G401.6 (cell line): ENCODE measurements around the gene ADRA2B.

ENCODE experiments used
- FAIRE-seq: peaks from 2 replicates; lab custom pipeline; 2012; peaks lifted over from hg19 to GRCh38; lab: Jason Lieb, UNC

The ADRA2B gene

GRCh38 chr2:96116879-96117533, 635 bp upstream of the ADRA2B start:
- no peak for FAIRE-seq

- no peak for FAIRE-seq
Measured at GRCh38 chr2:96115631-96116423, 544 bp downstream of the ADRA2B start.

- no peak for FAIRE-seq
Measured at GRCh38 chr2:96114903-96115581, 1.3 kb downstream of the ADRA2B start.

GRCh38 chr2:96114546-96114902, 1.8 kb downstream of the ADRA2B start:
- no peak for FAIRE-seq

- FAIRE-seq, result no peak
Measured at GRCh38 chr2:96113951-96114350, 2.4 kb downstream of the ADRA2B start.

GRCh38 chr2:96113367-96113677, 3.0 kb downstream of the ADRA2B start:
- no peak for FAIRE-seq

- FAIRE-seq, result no peak
Measured at GRCh38 chr2:96112501-96113366, 3.6 kb downstream of the ADRA2B start.

GRCh38 chr2:96111823-96112500, 4.4 kb downstream of the ADRA2B start:
- FAIRE-seq, result no peak

- FAIRE-seq, result no peak
Measured at GRCh38 chr2:96111257-96111640, 5.1 kb downstream of the ADRA2B start.

- FAIRE-seq, result no peak
Measured at GRCh38 chr2:96110621-96111256, 5.6 kb downstream of the ADRA2B start.

- FAIRE-seq, result no peak
Measured at GRCh38 chr2:96109931-96110511, 6.3 kb downstream of the ADRA2B start.

GRCh38 chr2:96109361-96109680, 7.0 kb downstream of the ADRA2B start:
- no peak for FAIRE-seq

- no peak for FAIRE-seq
Measured at GRCh38 chr2:96108541-96109360, 7.6 kb downstream of the ADRA2B start.

- no peak for FAIRE-seq
Measured at GRCh38 chr2:96108151-96108540, 8.2 kb downstream of the ADRA2B start.

GRCh38 chr2:96107708-96108065, 8.7 kb downstream of the ADRA2B start:
- FAIRE-seq, result no peak

GRCh38 chr2:96106991-96107707, 9.2 kb downstream of the ADRA2B start:
- FAIRE-seq, result no peak

- no peak for FAIRE-seq
Measured at GRCh38 chr2:96105994-96106715, 10.2 kb downstream of the ADRA2B start.

GRCh38 chr2:96105152-96105915, 11.0 kb downstream of the ADRA2B start:
- no peak for FAIRE-seq
